ENCODE data around the gene CCDC24. TPM values are rescaled to one million over a fixed set of nuclear protein-coding genes. Genes with fewer than 3 reads are reported as not detected.

Gene CCDC24
- total and polyA plus RNA-seq, 2 of the 13 experiments (the other 11 are each of a cell fraction or from before 2014, with no cell fraction given) = 1.4 to 2.9 TPM

GRCh38 chr1:43978551-43979260, 12.7 kb upstream of the CCDC24 start, which contains the start of gene B4GALT2 (continued):
- TF ChIP-seq ZBTB39 (CRISPR knock-in tag; IDR thresholded peaks at IDR 0.05) = no peak
- TF ChIP-seq ARNT2 (CRISPR knock-in tag; IDR thresholded peaks at IDR 0.05; ENCODE audit: low read depth) = no peak
- no peak for TF ChIP-seq MNT (IDR thresholded peaks at IDR 0.05)
- TF ChIP-seq ZSCAN25 (CRISPR knock-in tag; IDR thresholded peaks at IDR 0.05) = 0 out of 2 replicates have a peak, but pooled peaks have one; percentile 3
- TF ChIP-seq SNAI1 (CRISPR knock-in tag; IDR thresholded peaks at IDR 0.05; ENCODE audit: borderline replicate concordance) = no peak
- no peak for TF ChIP-seq ZNF274 (CRISPR knock-in tag; IDR thresholded peaks at IDR 0.05)
- TF ChIP-seq ZBTB46 (CRISPR knock-in tag; IDR thresholded peaks at IDR 0.05; ENCODE audit: borderline replicate concordance) = no peak
- TF ChIP-seq WIZ (CRISPR knock-in tag; IDR thresholded peaks at IDR 0.05) = no peak
- TF ChIP-seq ZNF256 (CRISPR knock-in tag; conservative IDR thresholded peaks at IDR 0.05) = no peak
- no peak for TF ChIP-seq PTBP1 (IDR thresholded peaks at IDR 0.05; ENCODE audit: low read depth, low read length, poor library complexity, severe bottlenecking)
- TF ChIP-seq CREBL2 (CRISPR knock-in tag; IDR thresholded peaks at IDR 0.05; ENCODE audit: borderline replicate concordance) = no peak
- peak; percentile 37; the same call in 1 of the 2 replicates for TF ChIP-seq THRA (CRISPR knock-in tag; IDR thresholded peaks at IDR 0.05; ENCODE audit: borderline replicate concordance)
- TF ChIP-seq HCFC1 (IDR thresholded peaks at IDR 0.05; ENCODE audit: low read depth, low read length) = no peak
- TF ChIP-seq ZNF503 (CRISPR knock-in tag; IDR thresholded peaks at IDR 0.05) = no peak
- no peak for TF ChIP-seq NCOA5 (CRISPR knock-in tag; IDR thresholded peaks at IDR 0.05)
- TF ChIP-seq ZNF431 (CRISPR knock-in tag; IDR thresholded peaks at IDR 0.05; ENCODE audit: borderline replicate concordance, low read depth) = 0 out of 2 replicates have a peak, but pooled peaks have one; percentile 2
- TF ChIP-seq ZNF562 (CRISPR knock-in tag; IDR thresholded peaks at IDR 0.05; ENCODE audit: borderline replicate concordance) = no peak
- peak; percentile 62 for TF ChIP-seq KDM2A (CRISPR knock-in tag; IDR thresholded peaks at IDR 0.05; ENCODE audit: borderline replicate concordance, low read depth)

Data from HepG2 (cell line).